ENCODE measurements around the gene ITSN1.

DNA sequence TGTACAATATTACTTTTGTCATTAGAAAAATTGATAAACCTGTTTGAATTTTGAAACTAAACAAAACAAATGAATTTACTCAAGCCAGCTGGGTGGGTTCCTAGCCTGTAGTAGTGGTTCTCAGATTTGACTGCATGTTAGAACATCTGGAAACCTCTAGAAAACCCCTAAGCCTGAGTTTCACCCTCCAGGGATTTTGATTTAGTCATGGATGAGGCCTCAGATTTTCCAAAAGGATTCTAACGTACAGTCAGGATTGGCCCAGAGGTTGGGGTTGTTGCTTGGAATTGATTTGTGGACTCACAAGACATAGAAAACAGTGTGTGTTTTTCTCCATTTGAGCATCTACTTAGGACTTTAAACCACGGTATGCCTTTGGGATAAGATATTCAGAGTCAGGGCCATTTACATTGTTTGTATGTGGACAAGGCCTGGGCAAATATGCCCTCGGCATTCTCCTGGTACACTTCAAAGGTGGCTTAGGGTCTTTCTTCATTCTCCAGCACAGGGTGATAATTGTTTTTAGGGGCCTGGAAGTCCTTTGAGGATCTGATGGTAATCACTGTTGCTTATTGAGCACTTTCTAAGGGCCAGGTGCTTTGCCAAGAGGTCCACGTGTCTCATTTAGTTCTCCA, 230.7 kb downstream of the ITSN1 start:
- TF ChIP-seq POLR2AphosphoS5 (IDR thresholded peaks at IDR 0.05): no peak
- TF ChIP-seq, protein P1, sequence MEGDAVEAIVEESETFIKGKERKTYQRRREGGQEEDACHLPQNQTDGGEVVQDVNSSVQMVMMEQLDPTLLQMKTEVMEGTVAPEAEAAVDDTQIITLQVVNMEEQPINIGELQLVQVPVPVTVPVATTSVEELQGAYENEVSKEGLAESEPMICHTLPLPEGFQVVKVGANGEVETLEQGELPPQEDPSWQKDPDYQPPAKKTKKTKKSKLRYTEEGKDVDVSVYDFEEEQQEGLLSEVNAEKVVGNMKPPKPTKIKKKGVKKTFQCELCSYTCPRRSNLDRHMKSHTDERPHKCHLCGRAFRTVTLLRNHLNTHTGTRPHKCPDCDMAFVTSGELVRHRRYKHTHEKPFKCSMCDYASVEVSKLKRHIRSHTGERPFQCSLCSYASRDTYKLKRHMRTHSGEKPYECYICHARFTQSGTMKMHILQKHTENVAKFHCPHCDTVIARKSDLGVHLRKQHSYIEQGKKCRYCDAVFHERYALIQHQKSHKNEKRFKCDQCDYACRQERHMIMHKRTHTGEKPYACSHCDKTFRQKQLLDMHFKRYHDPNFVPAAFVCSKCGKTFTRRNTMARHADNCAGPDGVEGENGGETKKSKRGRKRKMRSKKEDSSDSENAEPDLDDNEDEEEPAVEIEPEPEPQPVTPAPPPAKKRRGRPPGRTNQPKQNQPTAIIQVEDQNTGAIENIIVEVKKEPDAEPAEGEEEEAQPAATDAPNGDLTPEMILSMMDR (IDR thresholded peaks at IDR 0.05): no peak

Data from esophagus muscularis mucosa (tissue), 3 donors.